SK-N-SH (cell line): ENCODE results near the gene RAB3D. TPM values are rescaled to one million over a fixed set of nuclear protein-coding genes. Genes with fewer than 3 reads are reported as not detected.

Source experiments
- CTCF ChIA-PET: fragments of 300-600, 350-600 bp; formaldehyde crosslinking; extraction: SDS; loops from one replicate; lab custom pipeline; 2021; lab: Yijun Ruan, JAX
- POLR2A ChIA-PET: fragments of 350-600 bp; sonication (Branson Sonifier 250); formaldehyde crosslinking; extraction: SDS; loops from one replicate; lab custom pipeline; 2020; ENCODE audit warnings: antibody characterized with exemption, inconsistent platforms; lab: Yijun Ruan, JAX
- DNase-seq: peaks from one replicate; pipeline ENCODE4 v3.0.0; 2012
- H2AFZ ChIP-seq: fragments of 200-600 bp; sonication (generic); 2 replicates; pipeline ENCODE4 v1.8.1; 2016; ENCODE audit warnings: antibody characterized with exemption, mild to moderate bottlenecking, low read depth
- H3F3A ChIP-seq: fragments of 200-600 bp; sonication (generic); replicated peaks from 2 replicates; pipeline ENCODE3; 2016; ENCODE audit warnings: antibody characterized with exemption, mild to moderate bottlenecking; ENCODE audit not compliant: insufficient read depth
- H3K27ac ChIP-seq, 2 experiments: fragments of 200-500 bp in 1 of 2; fragments of 200-600 bp in 1 of 2; sonication (Bioruptor generic) in 1 of 2; sonication (generic), shearing (Covaris generic) in 1 of 2; 2 replicates each; pipeline versions ENCODE4 v1.5.1 to v1.6.1; 2014 to 2016; ENCODE audit warnings: low read depth in 2 of 2, inconsistent platforms in 1 of 2, low read length in 1 of 2, mild to moderate bottlenecking in 1 of 2, mixed read lengths in 1 of 2
- H3K27me3 ChIP-seq: fragments of 200-600 bp; sonication (generic), shearing (Covaris generic); 2 replicates; pipeline ENCODE4 v1.6.1; 2016; ENCODE audit warnings: mixed run types; ENCODE audit not compliant: insufficient read depth
- H3K36me3 ChIP-seq, 2 experiments: fragments of 200-500 bp in 1 of 2; fragments of 200-600 bp in 1 of 2; sonication (Bioruptor generic) in 1 of 2; sonication (generic) in 1 of 2; replicated peaks in 1 of 2; 2 replicates each; pipeline versions ENCODE3 to v1.5.1; 2014 to 2016; ENCODE audit warnings: low read length in 1 of 2, mild to moderate bottlenecking in 1 of 2; ENCODE audit not compliant: insufficient read depth in 2 of 2, control insufficient read depth in 1 of 2
- H3K4me1 ChIP-seq, 2 experiments: fragments of 200-500 bp in 1 of 2; fragments of 200-600 bp in 1 of 2; sonication (Bioruptor generic) in 1 of 2; sonication (generic), shearing (Covaris generic) in 1 of 2; 2 replicates each; pipeline versions ENCODE4 v1.5.1 to v1.6.1; 2014 to 2016; ENCODE audit warnings: low read depth in 1 of 2, low read length in 1 of 2, mixed run types in 1 of 2; ENCODE audit not compliant: insufficient read depth in 2 of 2, control insufficient read depth in 1 of 2
- H3K4me2 ChIP-seq: fragments of 200-600 bp; sonication (generic), shearing (Covaris generic); 2 replicates; pipeline ENCODE4 v1.6.1; 2017; ENCODE audit warnings: mixed run types
- H3K4me3 ChIP-seq, 2 experiments: fragments of 200-500 bp in 1 of 2; fragments of 200-600 bp in 1 of 2; sonication (Bioruptor generic) in 1 of 2; sonication (generic), shearing (Covaris generic) in 1 of 2; 2 replicates each; pipeline versions ENCODE4 v1.5.1 to v1.8.1; 2014 to 2016; ENCODE audit warnings: low read depth in 2 of 2, inconsistent platforms in 1 of 2, low read length in 1 of 2, mild to moderate bottlenecking in 1 of 2, mixed read lengths in 1 of 2, moderate library complexity in 1 of 2
- H3K79me2 ChIP-seq: fragments of 200-600 bp; sonication (generic); 2 replicates; pipeline ENCODE4 v1.8.1; 2017; ENCODE audit warnings: mild to moderate bottlenecking; ENCODE audit not compliant: insufficient read depth
- H3K9ac ChIP-seq: fragments of 200-600 bp; sonication (generic); 2 replicates; pipeline ENCODE4 v1.6.1; 2017; ENCODE audit warnings: mixed run types
- H3K9me2 ChIP-seq: fragments of 200-600 bp; sonication (generic); 2 replicates; pipeline ENCODE4 v1.6.1; 2017; ENCODE audit warnings: mixed run types
- H3K9me3 ChIP-seq: fragments of 200-600 bp; sonication (generic); 2 replicates; pipeline ENCODE4 v1.6.1; 2017; ENCODE audit warnings: mixed run types, mild to moderate bottlenecking, moderate library complexity
- H4K20me1 ChIP-seq: fragments of 200-600 bp; sonication (generic); 2 replicates; pipeline ENCODE4 v1.6.1; 2017; ENCODE audit warnings: mild to moderate bottlenecking, mixed run types; ENCODE audit not compliant: insufficient read depth
- CHD2 ChIP-seq: fragments of 150-350 bp; IDR thresholded peaks from 2 replicates; pipeline ENCODE4 v1.6.1; 2018; ENCODE audit warnings: low read length; ENCODE audit not compliant: partially characterized antibody
- CTCF ChIP-seq: fragments of 200-600 bp; sonication (generic); IDR thresholded peaks from 2 replicates; pipeline ENCODE4 v1.6.1; 2017; ENCODE audit warnings: antibody characterized with exemption, mild to moderate bottlenecking, moderate library complexity
- ELF1 ChIP-seq: IDR thresholded peaks from 2 replicates; pipeline ENCODE4 v1.4.0; 2012
- FOXJ3 ChIP-seq: sonication (generic); formaldehyde crosslinking; IDR thresholded peaks from 2 replicates; pipeline ENCODE4 v1.5.1; 2020; ENCODE audit warnings: mild to moderate bottlenecking, missing genetic modification reagents
- IRF3 ChIP-seq: fragments of 150-350 bp; IDR thresholded peaks from 2 replicates; pipeline ENCODE4 v1.6.1; 2016; ENCODE audit warnings: mild to moderate bottlenecking, low read depth, low read length
- MAX ChIP-seq: IDR thresholded peaks from 2 replicates; pipeline ENCODE4 v1.4.0; 2012; ENCODE audit warnings: low read depth
- MEF2A ChIP-seq: IDR thresholded peaks from 2 replicates; pipeline ENCODE4 v1.4.0; 2012; ENCODE audit warnings: low read depth, borderline replicate concordance
- MXI1 ChIP-seq: IDR thresholded peaks from 2 replicates; pipeline ENCODE4 v1.6.1; 2012; ENCODE audit warnings: mild to moderate bottlenecking, low read depth, low read length, improper control_type of control experiment
- NFIC ChIP-seq: IDR thresholded peaks from 2 replicates; pipeline ENCODE4 v1.4.0; 2012; ENCODE audit warnings: borderline replicate concordance
- PBX3 ChIP-seq: IDR thresholded peaks from 2 replicates; pipeline ENCODE4; 2012
- POLR2AphosphoS5 ChIP-seq: IDR thresholded peaks from 2 replicates; pipeline ENCODE4 v1.6.1; 2012; ENCODE audit warnings: low read depth, low read length
- RAD21 ChIP-seq: IDR thresholded peaks from 2 replicates; pipeline ENCODE4 v1.6.1; 2012; ENCODE audit warnings: mild to moderate bottlenecking, low read length
- REST ChIP-seq: IDR thresholded peaks from 2 replicates; pipeline ENCODE4 v1.6.1; 2012; ENCODE audit warnings: mild to moderate bottlenecking, low read depth, low read length, moderate library complexity
- RFX5 ChIP-seq: IDR thresholded peaks from 2 replicates; pipeline ENCODE4 v1.6.1; 2012; ENCODE audit warnings: mild to moderate bottlenecking, improper control_type of control experiment, low read length
- RXRA ChIP-seq: IDR thresholded peaks from 2 replicates; pipeline ENCODE4 v1.4.0; 2012; ENCODE audit warnings: low read depth, mild to moderate bottlenecking, borderline replicate concordance
- SIN3A ChIP-seq: IDR thresholded peaks from 2 replicates; pipeline ENCODE4 v1.6.1; 2012; ENCODE audit warnings: low read depth, mild to moderate bottlenecking, low read length, moderate library complexity, borderline replicate concordance
- SMC3 ChIP-seq: IDR thresholded peaks from 2 replicates; pipeline ENCODE4 v1.6.1; 2012; ENCODE audit warnings: low read depth, low read length, improper control_type of control experiment
- TAF1 ChIP-seq: IDR thresholded peaks from 2 replicates; pipeline ENCODE4 v1.6.1; 2012; ENCODE audit warnings: low read depth, mild to moderate bottlenecking, low read length, moderate library complexity, borderline replicate concordance
- TCF12 ChIP-seq: IDR thresholded peaks from 2 replicates; pipeline ENCODE4 v1.4.0; 2012
- TEAD4 ChIP-seq: IDR thresholded peaks from 2 replicates; pipeline ENCODE4 v1.4.0; 2012; ENCODE audit warnings: mild to moderate bottlenecking, borderline replicate concordance; ENCODE audit not compliant: insufficient read depth
- USF2 ChIP-seq: fragments of 150-350 bp; IDR thresholded peaks from 2 replicates; pipeline ENCODE4 v1.6.1; 2017; ENCODE audit warnings: antibody characterized with exemption, low read length, low read depth, borderline replicate concordance
- YY1 ChIP-seq: IDR thresholded peaks from 2 replicates; pipeline ENCODE4 v1.4.0; 2012; ENCODE audit warnings: low read depth, mild to moderate bottlenecking
- WGBS: methylation state at CpG from one replicate; pipeline ENCODE4 v1.1.6; 2017; ENCODE audit warnings: low lambda C conversion rate; 5-methylcytosine and 5-hydroxymethylcytosine counted together
- polyA plus RNA-seq, 3 experiments: library from polyadenylated mRNA; depleted of rRNA; stranded (reverse); fragments of >200 nt; gene quantifications; 2 replicates each; pipeline ENCODE4 v1.2.3, GENCODE V29; 2012

The RAB3D gene
- polyA plus RNA-seq, 1 of the 3 experiments (the other 2 are of a cell fraction): 27.0 TPM

- H3K27ac ChIP-seq: peak overlapping the region; percentile 51 to 73
- peak overlapping the region; percentile 79 for H3K4me2 ChIP-seq
- no peaks in the 10 kb centered on the region for H3K36me3 ChIP-seq
- no peaks in the 10 kb centered on the region for H4K20me1 ChIP-seq
- H3K4me3 ChIP-seq: peak overlapping the region; percentile 61 to 70
- peaks cover 17% of the 10 kb centered on the region for H3K79me2 ChIP-seq
- DNase-seq: peak; percentile 95
- H2AFZ ChIP-seq: peak overlapping the region; percentile 87
- WGBS: 4% methylated on average over 33 of the region's 54 CpGs
- no peaks in the 10 kb centered on the region for H3K9me3 ChIP-seq
- peaks cover 36% of the 10 kb centered on the region for H3F3A ChIP-seq
- POLR2A ChIA-PET: interaction anchor here (0.7 to 4.3 kb wide), 9 partner anchors 34 to 100 kb away, joined by 3 to 30 read pairs (median 6); partner anchors contain the start of genes CCDC159, ELAVL3, ODAD3 and RGL3
- H3K27me3 ChIP-seq: no peaks in the 10 kb centered on the region
- TF ChIP-seq ELF1: no peak
- TF ChIP-seq TAF1: peak; percentile 61; the same call in 1 of the 2 replicates
- TF ChIP-seq YY1: no peak
- TF ChIP-seq RAD21: peak; percentile 42
- no peak for TF ChIP-seq RXRA
- no peak for TF ChIP-seq FOXJ3 (CRISPR knock-in tag)
- no peak for TF ChIP-seq TCF12
- peak; percentile 52 for TF ChIP-seq SMC3
- peak; percentile 74 for TF ChIP-seq CHD2
- TF ChIP-seq IRF3: peak; percentile 64
- TF ChIP-seq POLR2AphosphoS5: peak; percentile 68; the same call in 1 of the 2 replicates
- 0 out of 2 replicates have a peak, but pooled peaks have one; percentile 8 for TF ChIP-seq NFIC
- TF ChIP-seq REST: no peak
- peak; percentile 9 for TF ChIP-seq MAX
- no peak for TF ChIP-seq TEAD4
- 0 out of 2 replicates have a peak, but pooled peaks have one; percentile 59 for TF ChIP-seq MXI1
- TF ChIP-seq PBX3: no peak
- peak; percentile 72 for TF ChIP-seq CTCF
- TF ChIP-seq RFX5: peak; percentile 56; the same call in 1 of the 2 replicates
- TF ChIP-seq SIN3A: peak; percentile 70
- no peak for TF ChIP-seq MEF2A
- no peak for TF ChIP-seq USF2
- H3K4me1 ChIP-seq: peaks cover 16 to 19% of the 10 kb centered on the region in 2 experiments; a peak in 3 of 4 replicates
- no peaks in the 10 kb centered on the region for H3K9me2 ChIP-seq
- H3K9ac ChIP-seq: peak overlapping the region; percentile 56
- CTCF ChIA-PET: interaction anchor here (0.6 to 6.4 kb wide), 42 partner anchors 7 to 203 kb away, joined by 3 to 85 read pairs (median 5); partner anchors contain the start of genes ELAVL3, ELOF1, ODAD3 and PRKCSH
Measured at GRCh38 chr19:11380653-11381537, 41.4 kb upstream of the RAB3D start.
